HG03060 (cell line): ENCODE results near the gene AGAP3.

ENCODE experiments used
- ATAC-seq: cut with Tn5 transposase; IDR thresholded peaks from one replicate; pipeline ENCODE4 v1.9.1; 2021; ENCODE audit warnings: low read depth, moderate number of reproducible peaks; ENCODE audit not compliant: unreplicated experiment

The AGAP3 gene

GRCh38 chr7:151148319-151149259 is 62.3 kb downstream of the AGAP3 start:
- ATAC-seq, result no peak

DNA sequence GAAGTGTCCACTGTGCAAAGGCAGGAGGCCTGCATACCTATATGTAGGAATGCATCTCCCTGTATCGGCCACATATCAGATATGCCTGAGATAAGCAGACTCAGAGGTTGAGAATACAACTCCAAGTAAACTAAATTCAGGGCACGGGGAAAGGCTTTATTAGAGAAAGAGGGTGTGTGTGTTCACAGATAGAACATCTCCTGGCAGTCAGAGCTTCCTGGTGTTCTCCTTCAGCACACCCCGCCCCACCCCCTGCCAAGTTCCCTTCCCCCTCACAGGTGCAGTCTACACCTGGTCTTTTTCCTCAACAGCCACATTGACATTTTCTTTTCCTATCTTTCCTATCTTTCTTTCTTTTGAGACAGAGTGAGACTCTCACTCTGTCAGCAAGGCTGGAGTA is 64.1 kb downstream of the AGAP3 start:
- ATAC-seq, result no peak

- ATAC-seq, result no peak
These were observed 66.6 kb downstream of the AGAP3 start for GRCh38 chr7:151152643-151153513.

DNA sequence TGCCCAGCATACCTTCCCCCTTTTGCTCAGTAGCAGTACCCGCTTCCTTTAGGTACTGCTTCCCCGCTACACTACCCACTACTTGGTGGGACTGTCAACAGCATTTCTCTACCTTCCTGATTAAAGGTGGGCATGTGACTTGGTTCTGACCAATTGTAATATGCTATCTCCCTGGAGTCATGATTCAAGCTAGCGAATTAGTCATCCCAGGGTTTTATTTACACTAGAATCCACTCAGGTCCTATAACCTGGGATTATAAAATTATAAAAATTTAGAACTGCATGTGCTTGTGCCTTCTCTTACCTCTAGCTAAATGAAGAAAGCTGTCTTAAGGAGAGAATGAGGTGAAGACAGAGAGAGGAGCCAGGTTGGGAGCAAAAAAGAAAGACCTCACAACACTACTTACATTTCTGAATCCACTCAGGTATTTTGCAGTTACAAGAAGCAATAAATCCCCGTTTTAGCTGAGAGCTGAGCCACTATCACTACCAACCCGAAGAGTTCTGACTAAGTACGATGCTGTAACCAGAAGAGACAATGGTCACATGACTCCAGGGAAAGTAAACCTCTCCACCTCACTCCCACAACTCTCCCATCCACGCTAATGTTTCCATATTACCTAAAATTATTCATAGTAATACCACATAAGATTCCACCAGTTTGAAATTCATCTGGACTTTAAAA is 71.5 kb downstream of the AGAP3 start:
- no peak for ATAC-seq

DNA sequence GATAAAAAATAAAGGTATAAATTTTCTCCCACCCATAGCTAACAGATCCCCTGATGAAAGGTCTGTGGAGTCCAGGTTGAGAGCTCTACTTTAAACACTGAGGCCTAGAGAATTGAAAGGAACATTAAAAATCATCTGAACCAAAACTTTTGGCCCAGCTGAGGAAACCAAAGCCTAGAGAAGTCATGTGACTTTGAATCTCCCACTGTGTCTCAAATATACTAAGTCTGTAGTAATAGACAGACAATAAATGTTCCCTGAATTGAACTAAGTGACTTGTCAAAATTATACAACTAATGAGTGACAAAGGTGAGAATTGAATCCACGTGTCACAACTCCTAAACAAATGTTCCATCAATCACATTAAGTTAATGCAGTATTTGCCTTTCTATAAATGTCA is 75.5 kb downstream of the AGAP3 start:
- no peak for ATAC-seq

DNA sequence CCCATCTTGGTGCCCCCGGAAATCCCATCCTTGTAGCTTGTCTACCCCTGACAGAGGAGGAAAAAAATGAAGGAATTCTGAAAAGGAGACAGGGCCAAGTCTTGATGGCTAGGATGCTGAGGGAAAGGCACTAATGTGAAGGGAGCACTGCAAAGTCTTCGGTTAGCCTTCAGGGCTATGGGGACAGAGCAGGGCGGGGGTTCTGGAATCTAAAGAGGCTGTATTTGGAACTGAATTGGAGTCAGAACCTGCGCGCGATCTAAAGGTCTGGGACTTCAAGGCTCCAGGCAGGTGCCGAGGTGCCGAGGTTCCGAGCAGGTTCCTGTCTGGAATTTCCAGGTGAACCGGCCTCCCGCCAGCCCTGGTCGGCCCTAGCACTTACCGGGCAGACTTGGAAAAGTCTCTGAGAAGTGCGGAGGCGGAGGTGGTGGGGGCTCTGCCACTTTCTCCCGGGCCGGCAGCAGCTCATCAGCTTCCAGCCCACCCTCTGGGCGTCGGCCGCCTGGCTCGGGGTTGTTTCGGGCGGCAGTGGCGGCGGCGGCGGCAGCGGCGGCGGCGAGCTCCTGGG is 80.4 kb downstream of the AGAP3 start:
- no peak for ATAC-seq

GRCh38 chr7:151167197-151167961 is 81.1 kb downstream of the AGAP3 start, which contains the start of gene GBX1:
GBX1 (minus strand) TSS chr7:151167694; CDS start chr7:151167548, 146 bp downstream.
- ATAC-seq, result no peak

DNA sequence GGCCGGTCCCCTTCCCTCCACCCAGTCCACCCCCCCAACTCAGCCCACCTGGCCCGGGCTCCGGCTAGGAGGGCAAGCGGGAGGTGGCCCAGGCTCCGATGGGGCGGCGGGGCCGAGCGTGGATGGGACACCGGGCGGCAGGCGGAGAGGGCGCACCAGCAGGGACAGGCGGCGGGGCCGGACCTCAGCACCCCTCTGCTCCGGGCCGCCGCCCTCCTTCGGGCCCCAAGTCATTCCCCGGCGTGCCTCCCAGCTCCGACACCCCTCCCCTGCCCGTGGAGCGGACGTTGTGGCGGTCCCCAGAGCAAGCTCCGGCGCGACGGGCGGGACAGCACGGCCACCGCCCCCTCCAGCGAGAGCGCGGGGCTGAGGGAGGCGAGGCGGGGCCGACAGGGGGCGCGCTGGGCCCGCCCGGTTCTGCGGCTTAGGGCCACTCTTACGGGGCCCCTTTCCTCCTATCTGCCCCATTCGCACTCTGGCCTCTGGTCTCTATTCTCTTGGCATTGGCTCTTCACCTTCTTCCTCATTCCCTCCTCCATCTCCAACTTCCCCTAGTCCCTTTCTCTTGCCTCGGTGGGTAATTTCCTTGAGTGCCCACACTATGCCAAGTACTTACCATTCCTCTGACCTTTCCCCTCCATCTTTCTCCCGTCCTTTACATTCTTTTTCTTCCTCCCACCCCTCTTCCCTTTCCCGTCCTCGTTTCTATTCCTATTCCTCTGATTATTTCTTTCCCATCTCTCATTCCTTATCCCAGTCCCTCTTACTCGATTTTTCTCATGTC is 81.9 kb downstream of the AGAP3 start:
- no peak for ATAC-seq

- no peak for ATAC-seq
These were observed 82.5 kb downstream of the AGAP3 start for GRCh38 chr7:151168787-151169162.

DNA sequence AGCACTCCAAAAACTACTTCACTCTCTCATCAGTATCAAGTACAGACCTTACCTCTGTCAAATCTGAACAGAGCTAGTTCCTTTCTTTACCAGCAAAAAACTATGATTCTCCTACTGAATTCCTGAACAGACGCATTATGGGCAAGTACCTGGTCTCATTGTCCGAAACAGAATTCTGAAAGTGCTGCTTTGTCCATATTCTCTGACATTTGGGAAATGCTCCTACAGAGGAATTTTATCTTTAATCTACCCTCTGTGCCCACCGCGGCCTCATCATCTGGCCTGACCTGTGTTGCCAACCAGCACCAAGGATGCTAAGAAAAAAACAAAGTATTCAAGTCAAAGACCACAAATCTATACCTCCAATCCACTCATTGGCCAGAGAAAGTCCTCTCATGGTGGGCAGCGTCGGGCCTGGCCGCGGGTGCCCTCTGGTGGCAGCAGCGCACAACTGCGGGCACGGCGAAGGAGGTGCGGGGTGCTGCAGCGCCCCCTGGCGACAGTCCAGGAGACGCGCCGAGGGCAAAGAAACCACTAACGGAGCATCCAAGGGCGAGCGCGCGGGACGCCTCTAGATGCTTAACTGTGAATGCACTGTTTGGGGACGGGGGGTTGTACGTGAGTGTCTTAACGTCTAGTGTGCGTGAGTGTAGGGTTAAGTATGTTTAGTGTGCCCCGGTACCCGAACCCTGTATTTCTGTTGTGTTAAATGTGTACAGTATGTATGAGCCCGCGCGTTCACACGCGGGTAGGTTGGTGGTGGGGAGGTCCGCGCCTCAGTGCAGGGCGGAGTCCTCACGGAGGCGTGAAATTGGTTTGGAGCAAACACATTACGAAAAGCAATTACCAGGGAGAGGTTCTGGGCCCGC is 86.2 kb downstream of the AGAP3 start:
- no peak for ATAC-seq

DNA sequence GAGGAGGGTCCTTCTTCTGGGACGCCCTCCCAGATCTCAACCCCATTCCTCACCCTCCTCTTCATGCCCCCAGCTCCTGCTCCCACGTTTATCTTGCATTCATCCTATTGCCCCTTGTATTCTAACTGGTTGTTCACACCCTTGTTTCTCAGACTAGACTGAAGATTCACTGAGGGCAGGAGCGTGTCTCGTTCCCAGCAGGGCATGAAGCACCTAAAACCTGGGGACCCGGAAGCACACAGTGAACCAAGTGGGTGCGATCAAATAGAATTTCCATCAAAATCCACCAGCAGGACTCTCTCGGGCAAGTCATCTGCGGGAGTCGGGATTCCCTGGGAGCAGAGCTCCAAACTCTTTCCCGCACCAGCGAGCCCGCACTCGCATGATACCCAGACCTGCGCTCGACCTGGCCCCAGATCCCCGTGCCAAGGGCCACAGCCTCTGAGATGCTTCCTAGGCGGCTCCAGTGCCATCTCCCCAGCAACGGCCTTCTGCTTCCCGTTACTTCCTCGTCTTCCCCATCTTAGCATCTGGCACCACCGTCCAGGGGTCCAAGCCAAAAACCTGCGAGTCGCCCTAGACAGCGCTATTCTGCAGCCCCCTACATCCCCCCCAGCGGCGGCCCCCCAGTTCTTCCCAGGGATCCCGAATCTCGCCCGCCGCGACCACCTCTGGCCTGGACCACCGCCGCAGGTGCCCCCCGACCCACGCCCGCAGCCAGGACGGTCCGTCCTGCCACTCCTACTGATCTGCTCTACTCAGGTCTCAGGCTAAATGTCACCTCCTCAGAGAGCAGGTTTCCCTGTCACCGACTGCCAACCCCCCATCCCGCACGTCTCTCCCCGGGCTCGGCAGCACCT is 87.3 kb downstream of the AGAP3 start:
- no peak for ATAC-seq

DNA sequence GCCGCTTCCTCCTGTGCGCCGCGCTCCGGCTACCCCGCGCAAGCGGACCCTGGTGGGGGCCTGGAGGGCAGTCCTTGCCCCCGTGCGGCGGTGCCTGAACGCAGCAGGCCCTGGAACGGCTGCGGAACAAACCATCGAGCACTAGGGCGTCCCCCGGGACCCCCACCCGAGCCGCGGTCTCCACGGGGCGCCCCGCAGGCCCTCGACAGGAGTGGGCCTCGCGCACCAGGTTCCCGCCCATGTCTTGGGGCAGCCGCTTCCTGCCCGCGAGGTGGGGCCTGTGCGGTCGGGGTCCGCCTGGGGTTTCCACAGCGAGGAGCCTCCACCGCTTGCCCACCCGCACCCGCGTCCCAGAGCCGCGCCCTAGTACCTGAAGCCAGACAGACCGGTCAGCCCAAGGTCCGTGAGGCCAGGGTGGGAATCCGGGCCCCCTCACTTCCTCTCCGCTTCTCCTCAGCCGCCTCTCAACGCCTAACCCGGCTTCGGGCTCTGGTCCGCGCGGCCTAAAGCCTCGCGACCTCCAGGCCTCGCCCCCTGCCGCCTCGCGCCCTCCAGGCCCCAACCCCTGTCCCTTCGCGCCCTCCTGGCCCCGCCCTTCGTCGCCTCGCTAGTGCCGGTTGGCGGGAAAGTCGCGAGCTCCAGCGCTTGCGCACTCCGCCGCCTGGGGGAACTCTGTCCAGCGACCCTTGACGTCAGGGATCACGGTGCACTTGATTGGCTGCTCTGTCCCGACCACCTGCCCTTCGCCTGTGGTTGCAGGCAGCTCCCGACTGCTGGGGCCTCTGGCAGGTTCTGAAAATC is 88.2 kb downstream of the AGAP3 start:
- ATAC-seq, result no peak

GRCh38 chr7:151175047-151175792 is 88.9 kb downstream of the AGAP3 start:
- ATAC-seq, result no peak

GRCh38 chr7:151175793-151176311 is 89.6 kb downstream of the AGAP3 start:
- no peak for ATAC-seq

GRCh38 chr7:151176401-151176800 is 90.1 kb downstream of the AGAP3 start:
- no peak for ATAC-seq
